H1 (cell line): Measurements from ENCODE around the gene NYAP2. TPM values are rescaled to one million over a fixed set of nuclear protein-coding genes. Genes with fewer than 3 reads are reported as not detected.

ENCODE experiments used
- CTCF ChIA-PET: fragments of 300-600 bp; sonication (Branson Sonifier 250); formaldehyde crosslinking; loops from one replicate; lab custom pipeline; 2021; ENCODE audit not compliant: partially characterized antibody; lab: Charles Lee
- POLR2A ChIA-PET: fragments of 300-600 bp; sonication (Branson Sonifier 250); formaldehyde crosslinking; loops from one replicate; lab custom pipeline; 2021; ENCODE audit warnings: inconsistent platforms; ENCODE audit not compliant: partially characterized antibody; lab: Charles Lee
- DNase-seq, 2 experiments: peaks; one replicate each; pipeline versions ENCODE4 v3.0.0 to v3.0.0-alpha.2; 2010 to 2022; ENCODE audit warnings: low spot score in 2 of 2, low read depth in 1 of 2, mixed read lengths in 1 of 2
- FAIRE-seq: peaks from 2 replicates; lab custom pipeline; 2011; peaks lifted over from hg19 to GRCh38; lab: Jason Lieb, UNC
- H2AFZ ChIP-seq: 2 replicates; pipeline ENCODE4 v1.8.1; 2012; ENCODE audit warnings: low read length, inconsistent platforms
- H2AK5ac ChIP-seq: 2 replicates; pipeline ENCODE4 v1.6.1; 2013; ENCODE audit warnings: low read depth, low read length
- H2BK120ac ChIP-seq: replicated peaks from 2 replicates; pipeline ENCODE3; 2013; ENCODE audit warnings: low read depth, low read length, inconsistent platforms
- H2BK12ac ChIP-seq: 2 replicates; pipeline ENCODE4 v1.6.1; 2013; ENCODE audit warnings: low read depth, low read length
- H2BK15ac ChIP-seq: 2 replicates; pipeline ENCODE4 v1.6.1; 2013; ENCODE audit warnings: low read length
- H2BK20ac ChIP-seq: 2 replicates; pipeline ENCODE4 v1.6.1; 2013; ENCODE audit warnings: low read length
- H2BK5ac ChIP-seq: 2 replicates; pipeline ENCODE4 v1.6.1; 2013; ENCODE audit warnings: low read depth, low read length
- H3K14ac ChIP-seq: 2 replicates; pipeline ENCODE4 v1.6.1; 2013; ENCODE audit warnings: inconsistent platforms; ENCODE audit not compliant: insufficient read length
- H3K18ac ChIP-seq: 2 replicates; pipeline ENCODE4 v1.6.1; 2013; ENCODE audit warnings: low read length; ENCODE audit errors: extremely low read depth
- H3K23ac ChIP-seq: 2 replicates; pipeline ENCODE4 v1.6.1; 2013; ENCODE audit warnings: inconsistent platforms; ENCODE audit not compliant: insufficient read length
- H3K23me2 ChIP-seq: 2 replicates; pipeline ENCODE4 v1.6.1; 2013; ENCODE audit warnings: low read depth, low read length
- H3K27ac ChIP-seq: 2 replicates; pipeline ENCODE4 v1.6.1; 2011; ENCODE audit warnings: low read depth, low read length, inconsistent platforms
- H3K27me3 ChIP-seq, 4 experiments: replicated peaks in 1 of 4; 1 replicate in 1 of 4; 2 replicates in 3 of 4; pipeline versions ENCODE4 v1.6.1 to v1.8.1; 2011 to 2013; ENCODE audit warnings: low read length in 3 of 4, mild to moderate bottlenecking in 3 of 4, inconsistent platforms in 2 of 4, mixed read lengths in 2 of 4, moderate library complexity in 1 of 4; ENCODE audit not compliant: control insufficient read depth in 3 of 4, insufficient read depth in 3 of 4; ENCODE audit errors: extremely low read depth in 1 of 4
- H3K36me3 ChIP-seq, 4 experiments: 2 replicates each; pipeline versions ENCODE4 v1.6.1 to v1.8.1; 2011 to 2013; ENCODE audit warnings: mild to moderate bottlenecking in 4 of 4, low read length in 3 of 4, moderate library complexity in 2 of 4, control low read depth in 1 of 4, inconsistent platforms in 1 of 4; ENCODE audit not compliant: insufficient read depth in 4 of 4, control insufficient read depth in 2 of 4
- H3K4ac ChIP-seq: replicated peaks from 2 replicates; pipeline ENCODE3; 2013; ENCODE audit warnings: low read length, low read depth, mixed read lengths, inconsistent platforms; ENCODE audit not compliant: insufficient read length
- H3K4me1 ChIP-seq, 4 experiments: replicated peaks in 1 of 4; 1 replicate in 1 of 4; 2 replicates in 3 of 4; pipeline versions ENCODE4 v1.6.1 to v1.8.1; 2011 to 2013; ENCODE audit warnings: low read length in 3 of 4, inconsistent platforms in 2 of 4, mixed read lengths in 1 of 4; ENCODE audit not compliant: insufficient read depth in 4 of 4, control insufficient read depth in 3 of 4
- H3K4me2 ChIP-seq, 2 experiments: 2 replicates each; pipeline versions ENCODE4 v1.6.1 to v1.8.1; 2011 to 2013; ENCODE audit warnings: low read depth in 2 of 2, low read length in 2 of 2, control low read depth in 1 of 2, inconsistent platforms in 1 of 2, mild to moderate bottlenecking in 1 of 2; ENCODE audit not compliant: insufficient read depth in 1 of 2
- H3K4me3 ChIP-seq, 4 experiments: fragments of 200-600, 300-600 bp in 1 of 4; sonication (generic), shearing (Covaris generic), sonication (Bioruptor Twin) in 1 of 4; 2 replicates each; pipeline versions ENCODE4 v1.5.1 to v1.8.1; 2011 to 2016; ENCODE audit warnings: low read length in 4 of 4, low read depth in 3 of 4, control low read depth in 2 of 4, inconsistent platforms in 2 of 4, mild to moderate bottlenecking in 2 of 4, mixed read lengths in 1 of 4, moderate library complexity in 1 of 4; ENCODE audit not compliant: insufficient read depth in 2 of 4; ENCODE audit errors: extremely low read depth in 1 of 4
- H3K56ac ChIP-seq: replicated peaks from 2 replicates; pipeline ENCODE3; 2013; ENCODE audit warnings: low read depth, mild to moderate bottlenecking, mixed read lengths, low read length, inconsistent platforms; ENCODE audit not compliant: insufficient read length
- H3K79me1 ChIP-seq: 2 replicates; pipeline ENCODE4 v1.6.1; 2013; ENCODE audit warnings: low read depth, low read length, control low read depth
- H3K79me2 ChIP-seq, 2 experiments: 2 replicates each; pipeline versions ENCODE4 v1.6.1 to v1.8.1; 2012 to 2013; ENCODE audit warnings: low read length in 2 of 2, mild to moderate bottlenecking in 2 of 2, inconsistent platforms in 1 of 2; ENCODE audit not compliant: insufficient read depth in 2 of 2, control insufficient read depth in 1 of 2
- H3K9ac ChIP-seq, 4 experiments: replicated peaks in 1 of 4; 1 replicate in 1 of 4; 2 replicates in 3 of 4; pipeline versions ENCODE4 v1.6.1 to v1.8.1; 2011 to 2013; ENCODE audit warnings: low read depth in 3 of 4, low read length in 3 of 4, control low read depth in 2 of 4, mild to moderate bottlenecking in 2 of 4, moderate library complexity in 2 of 4, inconsistent platforms in 1 of 4; ENCODE audit errors: extremely low read depth in 1 of 4
- H3K9me3 ChIP-seq, 2 experiments: 2 replicates each; pipeline versions ENCODE4 v1.6.1 to v1.8.1; 2012 to 2013; ENCODE audit warnings: mild to moderate bottlenecking in 2 of 2, moderate library complexity in 2 of 2, control low read depth in 1 of 2, inconsistent platforms in 1 of 2, low read depth in 1 of 2, low read length in 1 of 2, mixed read lengths in 1 of 2; ENCODE audit not compliant: insufficient read depth in 2 of 2
- H4K20me1 ChIP-seq, 2 experiments: replicated peaks in 1 of 2; 2 replicates each; pipeline versions ENCODE3 to v1.8.1; 2011 to 2013; ENCODE audit warnings: inconsistent platforms in 2 of 2, low read length in 2 of 2, mild to moderate bottlenecking in 1 of 2; ENCODE audit not compliant: insufficient read depth in 2 of 2, control insufficient read depth in 1 of 2
- H4K5ac ChIP-seq: 2 replicates; pipeline ENCODE4 v1.6.1; 2013; ENCODE audit warnings: low read length, low read depth, mixed read lengths, inconsistent platforms; ENCODE audit not compliant: insufficient read length
- H4K8ac ChIP-seq: 2 replicates; pipeline ENCODE4 v1.8.0; 2013; ENCODE audit warnings: mild to moderate bottlenecking, moderate library complexity, low read length, inconsistent platforms; ENCODE audit not compliant: insufficient read depth; ENCODE audit errors: extremely low read depth
- H4K91ac ChIP-seq: replicated peaks from 2 replicates; pipeline ENCODE3; 2013; ENCODE audit warnings: low read length, mixed read lengths, inconsistent platforms; ENCODE audit not compliant: insufficient read length
- BRCA1 ChIP-seq: IDR thresholded peaks from 2 replicates; pipeline ENCODE4 v1.6.1; 2012; ENCODE audit warnings: low read depth, low read length, improper control_type of control experiment
- SIX5 ChIP-seq: IDR thresholded peaks from 2 replicates; pipeline ENCODE4 v1.6.1; 2011; ENCODE audit warnings: mild to moderate bottlenecking, low read depth, low read length
- SRF ChIP-seq: IDR thresholded peaks from 2 replicates; pipeline ENCODE4 v1.6.1; 2011; ENCODE audit warnings: mild to moderate bottlenecking, low read depth, low read length, moderate library complexity
- TAF1 ChIP-seq: IDR thresholded peaks from 2 replicates; pipeline ENCODE4 v1.6.1; 2011; ENCODE audit warnings: mild to moderate bottlenecking, low read depth, low read length
- TAF7 ChIP-seq: optimal IDR thresholded peaks from 2 replicates; pipeline ENCODE3; 2011; ENCODE audit warnings: low read depth, mild to moderate bottlenecking, inconsistent platforms, low read length, moderate library complexity, borderline replicate concordance
- WGBS, 2 experiments: shearing (Covaris generic) in 1 of 2; methylation state at CpG; one replicate each; pipeline versions ENCODE4 v1.1.6 to v1.1.7; 2013 to 2015; ENCODE audit warnings: low lambda C conversion rate in 2 of 2, mixed read lengths in 2 of 2, inconsistent platforms in 1 of 2, low coverage in 1 of 2, missing lambda C conversion rate in 1 of 2; ENCODE audit not compliant: insufficient replicate concordance in 2 of 2, insufficient coverage in 1 of 2, insufficient read length in 1 of 2; ENCODE audit errors: extremely low coverage in 1 of 2, missing lambda C conversion rate in 1 of 2; 5-methylcytosine and 5-hydroxymethylcytosine counted together
- polyA plus RNA-seq, 7 experiments: library from polyadenylated mRNA; depleted of rRNA in 3 of 7; stranded (reverse) in 5 of 7; unstranded in 2 of 7; fragments of >200 nt in 5 of 7; fragments of 200-250 nt in 2 of 7; gene quantifications; 1 replicate in 5 of 7; 2 replicates in 1 of 7; 4 replicates in 1 of 7; pipeline versions ENCODE4 v1.2.1 to v1.2.3, GENCODE V29; 2011 to 2013; ENCODE audit warnings: missing spikeins in 2 of 7, mixed read lengths in 2 of 7
- total RNA-seq: library from RNA; stranded (reverse); fragmentation: NEBNext Ultra II Directional; extraction: Animal tissue kit (Norgen Biotek cat#: 25700); gene quantifications from 2 replicates; pipeline ENCODE4 v1.2.1, GENCODE V29; 2021

The NYAP2 gene
- total and polyA plus RNA-seq, 2 of the 8 experiments (the other 6 are each of a cell fraction or from before 2014, with no cell fraction given) = not detected

DNA sequence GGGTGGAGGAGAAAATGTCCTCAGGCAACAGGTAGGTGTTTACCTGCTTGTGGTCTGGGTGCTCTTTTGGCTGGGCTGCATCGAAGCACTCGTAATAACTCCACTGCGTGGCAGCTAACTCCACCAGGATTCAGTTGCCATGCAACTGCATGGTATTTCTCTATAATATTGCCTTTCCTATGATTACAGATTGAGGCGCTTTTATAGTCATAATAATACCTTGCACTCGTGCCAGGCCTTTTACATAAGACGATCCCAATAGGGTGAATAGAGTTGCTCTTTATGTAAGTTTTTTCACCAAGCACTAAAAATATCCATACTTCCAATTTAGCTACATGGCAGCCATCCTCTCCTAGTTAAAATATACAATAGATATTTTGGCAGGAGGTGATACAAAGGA lies 19.7 kb upstream of the NYAP2 start:
- POLR2A ChIA-PET = no interaction called here
- Histone ChIP-seq H4K20me1 (no peaks in the 10 kb centered on the region), H2BK12ac (no peak overlapping the region), H3K27ac (no peak overlapping the region), H2AK5ac (no peak overlapping the region), H2BK120ac (no peak overlapping the region), H4K8ac (no peak overlapping the region), H3K56ac (no peak overlapping the region), H3K79me2 (no peaks in the 10 kb centered on the region), H3K4me2 (no peak overlapping the region), H3K9ac (no peak overlapping the region), H3K4ac (no peak overlapping the region), H4K5ac (no peak overlapping the region), H2AFZ (no peak overlapping the region), H3K4me3 (no peak overlapping the region), H3K23me2 (no peaks in the 10 kb centered on the region), H3K4me1 (peaks cover 0 to 12% (median 2%) of the 10 kb centered on the region in 4 experiments; a peak in 1 of 7 replicates), H3K18ac (no peak overlapping the region), H3K36me3 (no peaks in the 10 kb centered on the region), H3K14ac (no peak overlapping the region), H2BK5ac (no peak overlapping the region), H3K23ac (no peak overlapping the region), H4K91ac (no peak overlapping the region), H3K79me1 (no peaks in the 10 kb centered on the region), H2BK15ac (no peak overlapping the region), H2BK20ac (no peak overlapping the region), H3K27me3 (no peaks in the 10 kb centered on the region), H3K9me3 (no peaks in the 10 kb centered on the region)
- CTCF ChIA-PET = interaction anchor here (2.2 kb wide), 1 partner anchor 10 kb away, joined by 9 read pairs; no protein-coding TSS in a partner anchor
- no peak for TF ChIP-seq SRF
- TF ChIP-seq BRCA1 = no peak
- TF ChIP-seq SIX5 = no peak
- TF ChIP-seq TAF7 = no peak
- TF ChIP-seq TAF1 = no peak
- FAIRE-seq (no peak), DNase-seq (no peak)
- WGBS, 2 experiments = 95% methylated on average over 6 of the region's 6 CpGs; no CpG with 5 or more reads in 1 of the 2 experiments
